ENCODE results near the gene ZMYND12.

DNA sequence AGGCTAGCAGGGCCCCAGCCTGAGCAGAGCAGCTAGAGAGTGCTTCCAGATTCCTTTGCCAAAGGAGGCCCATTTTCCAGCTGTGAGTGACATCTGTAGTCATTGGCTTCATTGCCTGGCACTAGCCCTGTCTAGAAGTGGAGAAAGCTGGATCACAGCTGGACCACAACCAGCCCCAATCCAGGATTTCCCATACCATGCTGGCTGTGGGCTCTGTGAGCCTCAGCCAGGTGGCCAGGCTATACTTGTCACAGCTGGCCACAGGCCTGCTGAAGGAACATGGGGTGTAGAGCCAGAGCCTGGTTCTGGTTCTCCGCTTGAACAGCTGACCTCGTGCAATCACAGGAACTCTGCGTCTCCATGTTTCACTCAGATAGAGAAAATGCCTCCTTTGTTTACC lies 38.7 kb downstream of the ZMYND12 start:
- TF ChIP-seq, protein P1, sequence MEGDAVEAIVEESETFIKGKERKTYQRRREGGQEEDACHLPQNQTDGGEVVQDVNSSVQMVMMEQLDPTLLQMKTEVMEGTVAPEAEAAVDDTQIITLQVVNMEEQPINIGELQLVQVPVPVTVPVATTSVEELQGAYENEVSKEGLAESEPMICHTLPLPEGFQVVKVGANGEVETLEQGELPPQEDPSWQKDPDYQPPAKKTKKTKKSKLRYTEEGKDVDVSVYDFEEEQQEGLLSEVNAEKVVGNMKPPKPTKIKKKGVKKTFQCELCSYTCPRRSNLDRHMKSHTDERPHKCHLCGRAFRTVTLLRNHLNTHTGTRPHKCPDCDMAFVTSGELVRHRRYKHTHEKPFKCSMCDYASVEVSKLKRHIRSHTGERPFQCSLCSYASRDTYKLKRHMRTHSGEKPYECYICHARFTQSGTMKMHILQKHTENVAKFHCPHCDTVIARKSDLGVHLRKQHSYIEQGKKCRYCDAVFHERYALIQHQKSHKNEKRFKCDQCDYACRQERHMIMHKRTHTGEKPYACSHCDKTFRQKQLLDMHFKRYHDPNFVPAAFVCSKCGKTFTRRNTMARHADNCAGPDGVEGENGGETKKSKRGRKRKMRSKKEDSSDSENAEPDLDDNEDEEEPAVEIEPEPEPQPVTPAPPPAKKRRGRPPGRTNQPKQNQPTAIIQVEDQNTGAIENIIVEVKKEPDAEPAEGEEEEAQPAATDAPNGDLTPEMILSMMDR (IDR thresholded peaks at IDR 0.05; ENCODE audit: insufficient read depth, low read length, poor library complexity, severe bottlenecking), result no peak
- TF ChIP-seq EZH2phosphoT487 (conservative IDR thresholded peaks at IDR 0.05; ENCODE audit: low read length), result no peak

Measured in SU-DHL-6 (cell line).